ENCODE results near the gene PARP15. TPM values are rescaled to one million over a fixed set of nuclear protein-coding genes. Genes with fewer than 3 reads are reported as not detected.

The PARP15 gene
- total and polyA plus RNA-seq, 12 donors, result 0.21 to 1.7 (median 0.60) TPM

- H3K4me1 ChIP-seq, result no peaks in the 10 kb centered on the region
- ATAC-seq, result no peak
- H3K9me3 ChIP-seq, result no peaks in the 10 kb centered on the region
- H3K4me3 ChIP-seq, result no peak overlapping the region
- intact Hi-C loops (cut with DNase I), result no loop called here
- no peak overlapping the region for H3K27ac ChIP-seq
- TF ChIP-seq, protein P1, sequence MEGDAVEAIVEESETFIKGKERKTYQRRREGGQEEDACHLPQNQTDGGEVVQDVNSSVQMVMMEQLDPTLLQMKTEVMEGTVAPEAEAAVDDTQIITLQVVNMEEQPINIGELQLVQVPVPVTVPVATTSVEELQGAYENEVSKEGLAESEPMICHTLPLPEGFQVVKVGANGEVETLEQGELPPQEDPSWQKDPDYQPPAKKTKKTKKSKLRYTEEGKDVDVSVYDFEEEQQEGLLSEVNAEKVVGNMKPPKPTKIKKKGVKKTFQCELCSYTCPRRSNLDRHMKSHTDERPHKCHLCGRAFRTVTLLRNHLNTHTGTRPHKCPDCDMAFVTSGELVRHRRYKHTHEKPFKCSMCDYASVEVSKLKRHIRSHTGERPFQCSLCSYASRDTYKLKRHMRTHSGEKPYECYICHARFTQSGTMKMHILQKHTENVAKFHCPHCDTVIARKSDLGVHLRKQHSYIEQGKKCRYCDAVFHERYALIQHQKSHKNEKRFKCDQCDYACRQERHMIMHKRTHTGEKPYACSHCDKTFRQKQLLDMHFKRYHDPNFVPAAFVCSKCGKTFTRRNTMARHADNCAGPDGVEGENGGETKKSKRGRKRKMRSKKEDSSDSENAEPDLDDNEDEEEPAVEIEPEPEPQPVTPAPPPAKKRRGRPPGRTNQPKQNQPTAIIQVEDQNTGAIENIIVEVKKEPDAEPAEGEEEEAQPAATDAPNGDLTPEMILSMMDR (IDR thresholded peaks at IDR 0.05), result no peak
- 55 to 76% methylated on average over 4 of the region's 4 CpGs for WGBS, 2 donors
- peaks cover 0 to 3% (median 0%) of the 10 kb centered on the region in 7 donors for H3K27me3 ChIP-seq
- no peak for DNase-seq
- H3K36me3 ChIP-seq, result peaks cover 0 to 5% (median 0%) of the 10 kb centered on the region in 9 donors
These were observed 42.9 kb downstream of the PARP15 start for GRCh38 chr3:122620399-122620798.

GRCh38 chr3:122621112-122621511, 43.7 kb downstream of the PARP15 start:
- Histone ChIP-seq H3K27ac (no peak overlapping the region), H3K4me3 (no peak overlapping the region), H3K9me3 (no peaks in the 10 kb centered on the region), H3K27me3 (peaks cover 0 to 3% (median 0%) of the 10 kb centered on the region in 7 donors), H3K36me3 (peaks cover 0 to 5% (median 0%) of the 10 kb centered on the region in 9 donors), H3K4me1 (no peaks in the 10 kb centered on the region)
- 67 to 70% methylated on average over 3 of the region's 3 CpGs for WGBS, 2 donors
- ATAC-seq (no peak), DNase-seq (no peak)
- TF ChIP-seq, protein P1 (IDR thresholded peaks at IDR 0.05), result no peak
- intact Hi-C loops (cut with DNase I), result no loop called here

DNA sequence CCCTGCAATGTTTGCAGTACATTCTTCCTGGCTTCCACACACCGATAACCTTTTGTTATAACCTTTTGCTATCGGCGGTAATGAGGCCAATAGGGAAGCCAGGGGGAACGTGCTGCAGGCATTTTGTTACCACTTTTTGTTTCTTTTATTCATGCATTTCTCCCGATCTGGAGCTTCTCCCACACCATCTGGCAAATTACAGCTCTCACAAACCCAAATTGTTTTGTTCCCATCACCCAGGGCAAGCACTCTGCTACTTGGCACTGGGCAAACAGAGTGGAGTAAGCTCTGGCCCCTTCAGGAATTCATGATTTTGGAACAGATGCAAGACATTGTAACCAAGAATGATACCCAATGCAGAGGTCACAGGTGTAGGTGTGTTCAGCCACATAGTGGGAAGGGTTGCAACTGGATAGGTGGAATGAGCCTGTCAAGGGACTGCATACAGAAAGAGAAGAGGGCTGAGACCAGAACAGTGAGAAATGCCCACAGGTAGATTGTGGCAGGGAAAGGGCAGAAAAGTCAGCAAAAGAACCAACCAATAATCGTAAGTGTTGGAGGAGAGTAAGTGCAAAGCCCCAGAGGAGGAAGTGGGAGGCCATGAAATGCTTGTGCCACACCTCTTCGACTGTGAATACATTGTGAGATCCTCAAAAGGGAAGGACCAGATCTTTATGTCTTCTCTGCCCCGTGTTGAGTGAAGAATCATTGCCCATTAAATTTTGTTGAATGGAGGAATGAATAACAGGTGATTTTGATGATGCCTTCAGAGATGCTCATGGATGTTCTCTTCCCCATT, 45.8 kb downstream of the PARP15 start:
- TF ChIP-seq, protein P1 (IDR thresholded peaks at IDR 0.05), result no peak
- Histone ChIP-seq H3K36me3 (peaks cover 0 to 5% (median 0%) of the 10 kb centered on the region in 9 donors), H3K4me1 (no peaks in the 10 kb centered on the region), H3K4me3 (no peak overlapping the region), H3K27ac (no peak overlapping the region), H3K9me3 (no peaks in the 10 kb centered on the region), H3K27me3 (peaks cover 0 to 3% (median 0%) of the 10 kb centered on the region in 7 donors)
- ATAC-seq (no peak), DNase-seq (no peak)
- intact Hi-C loops (cut with DNase I), result no loop called here
- 81 to 82% methylated on average over 8 of the region's 8 CpGs for WGBS, 2 donors

DNA sequence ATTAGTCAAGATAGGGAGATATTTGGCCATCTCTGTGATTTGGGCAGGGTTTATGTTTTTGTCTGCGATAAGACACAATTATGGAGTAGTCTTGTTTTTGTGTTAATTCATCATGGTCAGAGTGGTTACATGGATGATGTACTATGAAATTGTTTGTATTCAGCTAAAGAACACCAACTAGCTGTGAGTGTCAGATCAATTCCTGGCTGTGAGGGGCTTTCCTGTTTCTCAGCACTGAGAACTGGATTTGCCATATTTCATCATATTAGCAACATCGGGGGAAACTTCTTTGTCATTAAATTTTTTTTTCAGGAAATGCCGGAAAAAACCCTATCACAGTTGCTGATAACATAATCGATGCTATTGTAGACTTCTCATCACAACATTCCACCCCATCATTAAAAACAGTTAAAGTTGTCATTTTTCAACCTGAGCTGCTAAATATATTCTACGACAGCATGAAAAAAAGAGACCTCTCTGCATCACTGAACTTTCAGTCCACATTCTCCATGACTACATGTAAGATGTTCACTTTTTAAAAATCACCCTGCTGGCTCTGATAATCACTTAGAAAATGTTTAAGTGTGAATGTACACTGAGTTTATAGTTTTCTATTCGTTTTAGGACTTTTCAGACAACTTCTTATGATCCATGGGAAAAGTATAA, 49.2 kb downstream of the PARP15 start:
- 65 to 68% methylated on average over 6 of the region's 6 CpGs for WGBS, 2 donors

More for the DNA sequence above, 49.2 kb downstream of the PARP15 start:
- H3K27ac ChIP-seq, result no peak overlapping the region
- DNase-seq, result no peak
- no peaks in the 10 kb centered on the region for H3K9me3 ChIP-seq
- TF ChIP-seq, protein P1 (IDR thresholded peaks at IDR 0.05), result no peak
- H3K36me3 ChIP-seq, result no peaks in the 10 kb centered on the region
- ATAC-seq, result no peak
- peaks cover 0 to under 1% (median 0%) of the 10 kb centered on the region in 7 donors for H3K27me3 ChIP-seq
- no peaks in the 10 kb centered on the region for H3K4me1 ChIP-seq
- intact Hi-C loops (cut with DNase I), result no loop called here
- H3K4me3 ChIP-seq, result no peak overlapping the region
